Astrocyte of the hippocampus (primary cell): Measurements from ENCODE around the gene SH2D4B.
"Not testable (repeated sequence)": the region's sequence is repeated elsewhere in the genome, so short reads cannot be mapped to it uniquely, and the experiment has no call there.

Experiments used
- DNase-seq: peaks from one replicate; pipeline ENCODE4 v3.0.0; 2011; ENCODE audit warnings: low read depth, low spot score

Gene SH2D4B

GRCh38 chr10:80524190-80524909, 13.4 kb upstream of the SH2D4B start:
- DNase-seq: no peak

GRCh38 chr10:80526218-80526617, 11.5 kb upstream of the SH2D4B start:
- DNase-seq: no peak

- DNase-seq: no peak
These were observed 11.0 kb upstream of the SH2D4B start for GRCh38 chr10:80526742-80527141.

DNA sequence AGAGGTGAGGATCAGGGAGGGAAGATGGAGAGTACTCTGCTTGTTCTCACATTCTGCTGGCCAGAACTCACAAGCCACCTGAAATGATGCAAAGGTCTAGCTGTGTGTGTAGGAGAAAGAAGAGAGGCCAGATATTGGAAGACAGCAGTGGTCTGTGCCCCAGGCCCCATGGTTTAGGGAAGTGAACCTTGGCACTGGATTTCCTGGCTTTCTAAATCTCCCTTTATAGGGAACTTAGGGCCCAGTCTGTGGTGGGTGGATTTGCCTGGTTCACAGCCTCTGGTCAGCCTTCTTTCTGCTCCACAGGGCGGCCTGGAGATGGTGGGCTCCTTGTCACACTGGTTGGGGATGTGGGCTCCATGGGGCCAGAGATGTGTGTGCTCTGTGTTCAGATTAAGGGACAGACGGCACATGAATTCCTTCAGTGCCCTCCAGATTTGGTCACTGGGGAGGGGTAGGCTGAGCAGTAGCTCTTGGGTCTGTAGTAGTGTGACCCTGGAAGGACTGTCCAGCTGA, 9.5 kb upstream of the SH2D4B start:
- no peak for DNase-seq

DNA sequence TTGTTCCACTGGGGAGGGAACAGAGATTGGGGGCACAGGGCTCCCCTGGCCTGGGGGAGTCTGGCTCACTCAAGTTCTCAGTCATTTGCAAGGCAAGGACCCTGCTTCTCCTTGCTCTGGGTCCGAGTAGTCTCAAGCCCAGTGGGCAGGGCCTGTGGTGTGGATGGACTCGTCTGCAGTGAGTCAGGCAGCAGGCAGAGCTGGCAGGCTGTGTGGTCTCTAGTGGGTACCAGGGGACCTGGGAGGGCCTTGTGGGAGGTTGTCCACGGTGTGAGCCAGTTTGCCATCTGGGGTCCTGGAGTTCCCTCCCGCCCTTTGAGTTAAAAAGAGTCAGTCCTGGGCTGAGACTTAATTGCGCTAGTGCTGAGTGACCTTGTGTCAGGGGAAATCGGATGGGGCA, 8.8 kb upstream of the SH2D4B start:
- no peak for DNase-seq

GRCh38 chr10:80529604-80530003, 8.1 kb upstream of the SH2D4B start:
- no peak for DNase-seq

- DNase-seq: peak; percentile 27
These were observed 7.5 kb upstream of the SH2D4B start for GRCh38 chr10:80530251-80530650.

- DNase-seq: no peak
These were observed 6.9 kb upstream of the SH2D4B start for GRCh38 chr10:80530816-80531215.

GRCh38 chr10:80532571-80532970, 5.1 kb upstream of the SH2D4B start:
- DNase-seq: no peak

DNA sequence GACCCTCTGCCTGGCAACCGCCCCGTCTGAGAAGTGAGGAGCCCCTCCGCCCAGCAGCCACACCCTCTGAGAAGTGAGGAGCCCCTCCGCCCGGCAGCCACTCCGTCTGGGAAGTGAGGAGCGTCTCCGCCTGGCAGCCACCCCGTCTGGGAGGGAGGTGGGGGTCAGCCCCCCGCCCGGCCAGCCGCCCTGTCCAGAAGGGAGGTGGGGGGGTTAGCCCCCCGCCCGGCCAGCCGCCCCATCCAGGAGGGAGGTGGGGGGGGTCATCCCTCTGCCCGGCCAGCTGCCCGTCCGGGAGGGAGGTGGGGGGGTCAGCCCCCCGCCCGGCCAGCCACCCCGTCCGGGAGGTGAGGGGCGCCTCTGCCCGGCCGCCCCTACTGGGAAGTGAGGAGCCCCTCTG, 3.6 kb upstream of the SH2D4B start:
- DNase-seq: not testable (repeated sequence)

GRCh38 chr10:80534646-80535045, 3.1 kb upstream of the SH2D4B start:
- DNase-seq: not testable (repeated sequence)

- DNase-seq: peak; percentile 41
These were observed 1.9 kb upstream of the SH2D4B start for GRCh38 chr10:80535671-80536360.

DNA sequence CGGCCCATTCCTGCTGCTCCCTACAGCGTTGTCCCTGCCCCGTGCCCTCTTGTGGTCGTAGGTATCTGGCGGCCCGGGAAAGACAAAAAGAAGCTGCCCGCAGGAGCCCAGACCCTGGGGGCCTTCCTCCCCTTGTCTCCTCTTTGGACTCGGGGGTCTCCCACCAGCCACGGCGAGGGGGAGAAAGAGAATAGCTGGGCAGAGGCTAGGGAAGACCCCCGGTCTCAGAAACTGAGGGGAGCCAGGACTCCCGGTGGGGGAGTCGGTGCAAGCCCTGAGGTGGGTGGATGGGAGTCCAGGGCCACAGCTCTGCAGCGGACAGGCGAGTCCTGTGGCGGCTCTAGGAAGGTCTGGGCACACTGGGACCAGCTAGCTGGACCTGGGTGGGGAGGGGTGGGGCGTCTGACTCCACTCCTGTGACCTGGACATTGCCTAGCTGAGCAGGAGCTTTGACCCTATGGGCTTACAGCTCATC, 1.3 kb upstream of the SH2D4B start:
- DNase-seq: no peak

GRCh38 chr10:80537086-80537735, 491 bp upstream of the SH2D4B start:
- DNase-seq: no peak

- no peak for DNase-seq
These were observed 931 bp downstream of the SH2D4B start for GRCh38 chr10:80538481-80539185.

DNA sequence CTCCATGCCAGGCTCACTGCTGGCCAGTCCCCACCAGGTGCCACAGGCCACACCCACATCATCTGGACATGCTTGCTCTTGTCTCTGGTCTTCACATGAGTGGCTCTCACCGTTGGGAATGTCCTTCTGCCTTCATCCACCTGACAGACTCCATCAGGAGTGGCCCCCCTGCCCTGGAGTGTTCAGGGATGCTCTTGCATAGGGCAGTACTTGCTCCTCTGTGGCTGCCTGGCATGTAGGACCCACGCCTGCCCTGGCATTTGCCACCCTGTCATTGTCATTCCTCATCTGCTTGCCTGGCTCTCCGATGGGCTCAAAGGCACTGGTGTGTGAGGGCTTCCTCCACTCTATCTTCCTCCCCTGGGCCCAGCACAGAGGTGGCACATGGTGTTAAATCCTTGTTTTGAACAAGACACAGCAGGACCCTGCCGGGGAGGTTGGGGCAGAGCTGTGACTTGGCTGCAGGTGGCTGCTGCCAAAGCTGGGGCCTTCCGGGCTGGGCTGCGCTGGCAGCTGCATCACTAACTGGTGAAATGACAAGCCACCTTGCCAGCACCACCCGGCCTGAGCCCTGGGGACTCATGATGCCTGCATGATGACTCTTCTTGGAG, 1.8 kb downstream of the SH2D4B start:
- DNase-seq: no peak

DNA sequence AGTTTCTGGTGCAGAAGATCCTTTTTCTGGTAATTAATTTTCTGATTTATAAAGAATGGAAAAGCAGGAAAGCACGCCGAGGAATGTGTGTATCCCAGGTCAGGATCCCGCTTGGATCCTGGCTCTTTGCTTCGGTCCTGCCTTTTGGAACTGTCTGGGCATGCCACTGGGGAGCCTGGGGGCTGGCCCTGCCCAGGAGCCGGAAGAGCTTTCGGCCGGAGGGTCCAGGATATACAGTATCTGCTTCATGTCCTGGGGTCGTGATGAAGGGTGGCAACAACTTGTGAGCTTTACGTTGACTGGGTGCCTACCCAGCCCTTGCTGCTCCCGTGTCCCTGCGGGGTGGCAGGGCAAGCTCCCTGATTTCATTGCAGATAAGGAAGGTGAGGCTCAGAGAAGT, 2.4 kb downstream of the SH2D4B start:
- DNase-seq: no peak

- no peak for DNase-seq
These were observed 2.9 kb downstream of the SH2D4B start for GRCh38 chr10:80540618-80540980.

- DNase-seq: no peak
These were observed 3.5 kb downstream of the SH2D4B start for GRCh38 chr10:80540981-80541750.

DNA sequence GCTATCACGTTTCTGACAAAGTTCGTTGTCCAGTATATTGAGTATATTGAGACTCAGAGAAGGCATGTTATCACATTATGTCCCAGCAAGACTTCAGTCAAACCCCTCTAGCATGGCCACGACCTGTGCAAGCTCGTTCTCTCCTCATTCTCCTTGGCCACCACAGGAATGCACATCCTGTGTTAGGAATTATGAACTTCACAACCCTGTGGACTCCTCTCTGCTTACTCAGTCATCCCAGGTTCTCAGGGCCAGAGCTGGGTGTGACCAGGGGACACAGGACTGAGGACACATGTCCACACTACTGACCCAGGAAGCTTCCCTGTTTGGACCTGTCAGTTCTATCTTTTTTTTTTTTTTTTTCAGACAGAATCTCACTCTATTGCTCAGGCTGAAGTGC, 4.4 kb downstream of the SH2D4B start:
- peak; percentile 41 for DNase-seq
